SK-N-MC (cell line): ENCODE measurements around the gene MSI1.

Experiments used
- DNase-seq: peaks from one replicate; pipeline ENCODE4 v3.0.0-alpha.2; 2011; ENCODE audit warnings: low read depth, low spot score
- H3K27ac ChIP-seq: fragments of 200-600 bp; sonication (generic); 2 replicates; pipeline ENCODE4 v1.5.1; 2016; ENCODE audit warnings: mixed run types
- H3K36me3 ChIP-seq: fragments of 200-600 bp; sonication (generic); 2 replicates; pipeline ENCODE4 v1.6.1; 2017; ENCODE audit warnings: antibody characterized with exemption, low read length, mixed read lengths; ENCODE audit not compliant: insufficient read depth
- H3K4me3 ChIP-seq: fragments of 200-600 bp; sonication (generic); 2 replicates; pipeline ENCODE4 v1.5.1; 2016
- H3K9ac ChIP-seq: fragments of 200-600 bp; sonication (generic); 2 replicates; pipeline ENCODE4 v1.8.0; 2017; ENCODE audit warnings: mixed run types, mixed read lengths; ENCODE audit not compliant: insufficient read length
- H3K9me3 ChIP-seq: fragments of 200-600 bp; sonication (generic); 2 replicates; pipeline ENCODE4 v1.6.1; 2017; ENCODE audit warnings: low read depth, mild to moderate bottlenecking, antibody characterized with exemption, low read length, moderate library complexity, mixed read lengths
- EZH2 ChIP-seq: fragments of 200-600 bp; sonication (generic); IDR thresholded peaks from one replicate; pipeline ENCODE4 v1.6.1; 2017; ENCODE audit warnings: antibody characterized with exemption
- FOXP2 ChIP-seq: optimal IDR thresholded peaks from 2 replicates; pipeline ENCODE3; 2011; ENCODE audit warnings: mild to moderate bottlenecking, moderate library complexity; ENCODE audit not compliant: insufficient read depth; ENCODE audit errors: extremely low read length, control extremely low read depth
- POLR2AphosphoS5 ChIP-seq: IDR thresholded peaks from 2 replicates; pipeline ENCODE4 v1.6.1; 2012; ENCODE audit warnings: mild to moderate bottlenecking, low read depth, low read length, borderline replicate concordance

The MSI1 gene

GRCh38 chr12:120404271-120404670 is 35.3 kb upstream of the MSI1 start:
- no peaks in the 10 kb centered on the region for H3K9me3 ChIP-seq

GRCh38 chr12:120403869-120404268 is 34.9 kb upstream of the MSI1 start:
- H3K9me3 ChIP-seq, result no peaks in the 10 kb centered on the region
- no peak overlapping the region for H3K9ac ChIP-seq
- TF ChIP-seq POLR2AphosphoS5 (no peak), FOXP2 (no peak), EZH2 (no peak)
- no peak overlapping the region for H3K4me3 ChIP-seq
- no peak for DNase-seq
- 0 out of 2 replicates have a peak overlapping the region, but pooled peaks have one; percentile 5 for H3K27ac ChIP-seq
- no peaks in the 10 kb centered on the region for H3K36me3 ChIP-seq

More at GRCh38 chr12:120404271-120404670, 35.3 kb upstream of the MSI1 start:
- no peak for TF ChIP-seq POLR2AphosphoS5
- no peak for TF ChIP-seq EZH2
- no peak for TF ChIP-seq FOXP2
- H3K9ac ChIP-seq, result no peak overlapping the region
- no peaks in the 10 kb centered on the region for H3K36me3 ChIP-seq
- no peak overlapping the region for H3K27ac ChIP-seq
- DNase-seq, result no peak
- H3K4me3 ChIP-seq, result no peak overlapping the region

- Histone ChIP-seq H3K9ac (peak overlapping the region; percentile 33), H3K9me3 (no peaks in the 10 kb centered on the region), H3K27ac (no peak overlapping the region), H3K36me3 (no peaks in the 10 kb centered on the region), H3K4me3 (no peak overlapping the region)
- DNase-seq, result no peak
- TF ChIP-seq POLR2AphosphoS5 (no peak), FOXP2 (no peak), EZH2 (no peak)
Measured at GRCh38 chr12:120402217-120402616, 33.3 kb upstream of the MSI1 start.

GRCh38 chr12:120399531-120399930 is 30.6 kb upstream of the MSI1 start:
- no peak for TF ChIP-seq FOXP2
- H3K9me3 ChIP-seq, result no peaks in the 10 kb centered on the region
- DNase-seq, result no peak
- H3K27ac ChIP-seq, result no peak overlapping the region
- H3K9ac ChIP-seq, result no peak overlapping the region
- H3K36me3 ChIP-seq, result no peaks in the 10 kb centered on the region
- H3K4me3 ChIP-seq, result no peak overlapping the region

GRCh38 chr12:120397824-120398540 is 29.0 kb upstream of the MSI1 start:
- Histone ChIP-seq H3K9ac (no peak overlapping the region), H3K27ac (no peak overlapping the region), H3K36me3 (no peaks in the 10 kb centered on the region), H3K9me3 (no peaks in the 10 kb centered on the region), H3K4me3 (no peak overlapping the region)
- DNase-seq, result no peak
- no peak for TF ChIP-seq FOXP2
- TF ChIP-seq EZH2, result no peak
- TF ChIP-seq POLR2AphosphoS5, result no peak

- Histone ChIP-seq H3K36me3 (no peaks in the 10 kb centered on the region), H3K4me3 (no peak overlapping the region), H3K9ac (no peak overlapping the region), H3K27ac (no peak overlapping the region), H3K9me3 (no peaks in the 10 kb centered on the region)
- TF ChIP-seq POLR2AphosphoS5, result no peak
- no peak for TF ChIP-seq EZH2
- no peak for TF ChIP-seq FOXP2
- DNase-seq, result no peak
Measured at GRCh38 chr12:120394483-120395367, 25.8 kb upstream of the MSI1 start.

- TF ChIP-seq FOXP2 (no peak), POLR2AphosphoS5 (no peak), EZH2 (no peak)
- no peaks in the 10 kb centered on the region for H3K36me3 ChIP-seq
- H3K27ac ChIP-seq, result no peak overlapping the region
- no peaks in the 10 kb centered on the region for H3K9me3 ChIP-seq
- DNase-seq, result no peak
- no peak overlapping the region for H3K4me3 ChIP-seq
- no peak overlapping the region for H3K9ac ChIP-seq
Measured at GRCh38 chr12:120390540-120391120, 21.7 kb upstream of the MSI1 start.
